ENCODE measurements around the gene MYRIP. TPM values are rescaled to one million over a fixed set of nuclear protein-coding genes. Genes with fewer than 3 reads are reported as not detected.

The MYRIP gene
- total and polyA plus RNA-seq, 7 experiments from 2014 or later: not detected

DNA sequence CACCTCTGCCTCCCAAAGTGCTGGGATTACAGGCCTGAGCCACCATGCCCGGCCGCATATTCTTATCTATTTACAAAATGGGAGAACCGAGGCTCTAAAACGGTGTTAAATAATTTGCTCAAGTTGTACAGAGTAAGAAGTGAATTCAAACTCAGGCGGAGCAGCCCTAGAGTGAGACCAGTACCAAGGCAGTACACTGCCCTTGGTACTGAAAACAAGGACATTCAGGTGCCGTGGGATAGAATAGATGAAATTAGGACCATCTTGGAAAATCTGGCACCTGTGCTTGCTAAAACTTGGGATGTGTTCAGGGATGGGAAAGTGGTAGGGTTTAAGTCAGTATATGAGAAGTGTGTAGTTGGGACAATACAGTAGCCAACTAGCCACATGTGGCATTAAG lies 100.7 kb downstream of the MYRIP start:
- DNase-seq (no peak), ATAC-seq (no peak)
- intact Hi-C loops (cut with micrococcal nuclease): no loop called here
- H3K36me3 Mint-ChIP-seq: no peaks in the 10 kb centered on the region
- H3K9me3 Mint-ChIP-seq: no peaks in the 10 kb centered on the region
- Histone ChIP-seq H3K27me3 (ENCODE audit: control insufficient read depth in 2 of 2, insufficient read depth in 2 of 2, low read length in 2 of 2) (no peaks in the 10 kb centered on the region), H3K9me3 (ENCODE audit: control insufficient read depth in 2 of 3, low read length in 3 of 3) (no peaks in the 10 kb centered on the region), H3K4me1 (ENCODE audit: control insufficient read depth in 2 of 2, insufficient read depth in 2 of 2, low read length in 2 of 2) (no peaks in the 10 kb centered on the region), H3K36me3 (ENCODE audit: control insufficient read depth in 2 of 3, insufficient read depth in 3 of 3, low read length in 3 of 3) (no peaks in the 10 kb centered on the region), H3K4me3 (ENCODE audit: low read length) (no peak overlapping the region), H3K27ac (ENCODE audit: low read depth, low read length) (no peak overlapping the region)
- H3K4me3 Mint-ChIP-seq: no peak overlapping the region
- POLR2A ChIA-PET: no interaction called here
- CTCF ChIA-PET: no interaction called here
- H3K4me1 Mint-ChIP-seq: no peaks in the 10 kb centered on the region
- peaks cover 0 to 19% (median 4%) of the 10 kb centered on the region in 5 donors for H3K27me3 Mint-ChIP-seq
- H3K27ac Mint-ChIP-seq: no peak overlapping the region

DNA sequence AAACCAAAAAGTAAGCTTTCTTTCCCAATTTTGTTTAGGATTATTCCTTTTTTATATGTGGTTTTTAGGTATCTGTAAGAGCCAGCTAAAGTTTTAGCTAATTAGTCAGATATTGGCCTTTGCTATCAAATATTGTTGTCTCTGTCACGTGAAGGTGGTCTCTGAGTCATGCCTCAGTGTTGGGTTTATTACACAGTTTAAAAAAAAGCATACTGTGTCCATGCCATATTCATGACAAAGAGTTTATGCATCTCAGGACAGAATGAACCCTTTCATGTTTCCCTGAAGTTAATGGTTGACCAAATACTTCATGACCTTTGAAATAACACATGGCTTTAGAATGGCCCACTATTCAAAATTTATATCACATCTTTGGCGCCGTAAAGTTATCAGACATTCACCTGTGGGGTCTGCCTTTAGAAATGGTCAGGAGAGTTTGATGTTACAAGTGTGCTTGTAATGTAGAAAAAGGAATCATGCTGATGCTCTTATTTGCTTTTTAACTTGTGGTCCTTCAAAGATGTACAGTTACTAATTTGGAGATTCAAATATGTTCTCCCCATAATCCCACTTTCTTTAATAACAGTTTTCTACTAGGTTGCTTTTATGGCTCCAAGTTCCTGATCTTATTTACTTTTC lies 101.5 kb downstream of the MYRIP start:
- Mint-ChIP-seq H3K27ac (no peak overlapping the region), H3K27me3 (peaks cover 0 to 19% (median 4%) of the 10 kb centered on the region in 5 donors)
- CTCF ChIA-PET: no interaction called here

DNA sequence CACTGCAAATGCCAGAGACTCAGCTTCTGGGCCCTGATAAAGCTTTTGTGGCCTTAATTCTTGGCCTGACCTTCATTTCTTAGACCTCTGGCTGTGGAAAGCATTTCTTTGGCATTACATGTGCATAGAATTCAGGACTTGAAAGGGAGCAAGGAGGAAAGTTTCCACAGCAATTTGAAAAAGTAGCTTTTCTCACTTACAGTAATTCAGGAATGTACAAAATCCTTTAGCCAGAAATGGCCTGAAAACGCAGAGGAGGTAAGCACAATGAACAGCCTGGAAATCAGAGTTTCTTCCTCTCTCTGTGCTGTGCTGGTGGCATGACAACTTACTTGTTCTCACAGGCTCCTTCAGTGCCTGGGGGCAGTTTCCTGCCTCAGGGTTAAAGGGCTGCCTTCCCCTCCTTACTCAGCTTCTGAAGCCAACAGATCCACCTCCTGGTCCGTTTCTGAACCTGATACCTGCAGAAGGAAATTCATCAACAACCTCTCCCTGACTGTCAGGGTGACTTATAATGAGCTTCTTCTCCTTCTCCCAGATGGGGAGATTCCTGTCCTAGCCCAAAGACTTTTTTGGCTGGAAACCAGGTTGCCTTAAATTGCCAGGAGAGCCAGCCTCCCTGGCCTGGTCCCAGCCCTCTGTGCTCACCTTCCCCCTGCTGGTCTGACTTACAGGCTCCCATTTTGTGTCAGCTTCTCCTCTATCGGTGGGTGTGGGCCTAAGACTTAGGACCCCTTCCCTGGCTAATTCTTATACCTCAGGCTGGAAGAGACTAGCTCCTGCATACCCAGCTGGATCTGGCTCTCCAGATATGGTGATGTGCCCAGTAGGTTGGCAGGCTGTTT lies 102.3 kb downstream of the MYRIP start:
- Mint-ChIP-seq H3K27ac (no peak overlapping the region), H3K9me3 (no peaks in the 10 kb centered on the region), H3K36me3 (no peaks in the 10 kb centered on the region), H3K27me3 (peaks cover 0 to 25% (median 4%) of the 10 kb centered on the region in 5 donors), H3K4me1 (no peaks in the 10 kb centered on the region), H3K4me3 (no peak overlapping the region)
- Histone ChIP-seq H3K36me3 (ENCODE audit: control insufficient read depth in 2 of 3, insufficient read depth in 3 of 3, low read length in 3 of 3) (no peaks in the 10 kb centered on the region), H3K27me3 (ENCODE audit: control insufficient read depth in 2 of 2, insufficient read depth in 2 of 2, low read length in 2 of 2) (no peaks in the 10 kb centered on the region), H3K9me3 (ENCODE audit: control insufficient read depth in 2 of 3, low read length in 3 of 3) (no peaks in the 10 kb centered on the region), H3K4me1 (ENCODE audit: control insufficient read depth in 2 of 2, insufficient read depth in 2 of 2, low read length in 2 of 2) (no peaks in the 10 kb centered on the region), H3K4me3 (ENCODE audit: low read length) (no peak overlapping the region), H3K27ac (ENCODE audit: low read depth, low read length) (no peak overlapping the region)
- DNase-seq: no peak
- CTCF ChIA-PET: no interaction called here
- intact Hi-C loops (cut with micrococcal nuclease): no loop called here
- POLR2A ChIA-PET: no interaction called here
- ATAC-seq: no peak

More for the DNA sequence above, 101.5 kb downstream of the MYRIP start:
- no peaks in the 10 kb centered on the region for H3K9me3 Mint-ChIP-seq
- POLR2A ChIA-PET: no interaction called here
- H3K4me1 Mint-ChIP-seq: no peaks in the 10 kb centered on the region
- Histone ChIP-seq H3K9me3 (ENCODE audit: control insufficient read depth in 2 of 3, low read length in 3 of 3) (no peaks in the 10 kb centered on the region), H3K36me3 (ENCODE audit: control insufficient read depth in 2 of 3, insufficient read depth in 3 of 3, low read length in 3 of 3) (no peaks in the 10 kb centered on the region), H3K4me1 (ENCODE audit: control insufficient read depth in 2 of 2, insufficient read depth in 2 of 2, low read length in 2 of 2) (no peaks in the 10 kb centered on the region), H3K27me3 (ENCODE audit: control insufficient read depth in 2 of 2, insufficient read depth in 2 of 2, low read length in 2 of 2) (no peaks in the 10 kb centered on the region), H3K27ac (ENCODE audit: low read depth, low read length) (no peak overlapping the region), H3K4me3 (ENCODE audit: low read length) (no peak overlapping the region)
- no peaks in the 10 kb centered on the region for H3K36me3 Mint-ChIP-seq
- no peak overlapping the region for H3K4me3 Mint-ChIP-seq
- no peak for DNase-seq
- no peak for ATAC-seq
- intact Hi-C loops (cut with micrococcal nuclease): no loop called here

DNA sequence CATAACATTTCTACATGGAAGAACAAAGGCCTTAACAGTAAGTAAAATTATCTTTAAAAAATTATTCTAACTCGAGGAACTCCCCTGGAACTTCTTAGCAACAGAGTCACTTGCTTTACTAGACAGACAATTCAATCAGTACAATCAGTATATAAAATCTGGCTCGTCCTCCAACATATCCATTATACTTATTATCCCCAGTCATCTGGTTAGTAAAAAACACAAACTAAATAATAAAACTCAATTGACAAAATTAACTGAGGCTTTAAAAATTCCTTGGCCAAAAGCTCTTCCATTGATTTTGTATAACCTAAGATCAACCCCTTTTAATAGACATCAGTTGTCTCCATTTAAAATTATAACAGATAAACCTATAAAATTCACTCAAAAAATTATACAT lies 105.6 kb downstream of the MYRIP start:
- no peaks in the 10 kb centered on the region for H3K4me1 Mint-ChIP-seq
- no peaks in the 10 kb centered on the region for H3K36me3 Mint-ChIP-seq

DNA sequence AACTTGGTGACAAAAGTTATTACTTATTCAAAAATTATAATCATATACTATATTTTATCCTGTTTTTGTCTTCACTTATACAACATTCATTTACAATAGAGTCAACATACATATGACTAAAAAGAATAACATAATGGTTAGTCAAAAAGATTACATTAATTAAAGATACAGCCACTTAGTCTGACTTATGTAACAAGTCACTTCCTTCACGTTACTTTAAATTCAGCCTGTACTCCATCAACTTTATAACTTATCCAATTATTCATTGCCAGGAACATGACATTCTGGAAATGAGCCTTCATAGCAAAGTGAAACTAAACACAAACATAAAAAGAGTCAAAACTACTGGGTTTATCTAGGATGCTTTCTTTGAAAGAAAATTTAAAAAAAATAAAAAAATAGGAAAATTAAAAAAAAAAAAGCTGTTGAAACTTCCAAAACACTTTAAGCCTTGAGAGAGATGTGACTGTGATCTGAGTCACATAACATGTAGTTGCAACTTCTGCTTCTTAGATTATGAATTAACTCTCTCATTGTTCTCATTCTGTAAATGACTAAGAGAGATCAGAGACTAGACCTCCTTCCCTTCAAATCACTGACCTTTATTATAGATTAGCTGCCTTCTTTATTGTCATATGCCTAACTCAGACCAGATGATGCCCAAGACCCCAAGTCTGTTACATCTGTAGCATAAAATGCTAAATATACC lies 107.8 kb downstream of the MYRIP start:
- intact Hi-C loops (cut with micrococcal nuclease): no loop called here
- H3K36me3 Mint-ChIP-seq: no peaks in the 10 kb centered on the region
- no peak overlapping the region for H3K4me3 Mint-ChIP-seq
- H3K4me1 Mint-ChIP-seq: no peaks in the 10 kb centered on the region
- H3K27me3 Mint-ChIP-seq: peaks cover 0 to 14% (median 0%) of the 10 kb centered on the region in 5 donors
- no peaks in the 10 kb centered on the region for H3K9me3 ChIP-seq (ENCODE audit: control insufficient read depth in 2 of 3, low read length in 3 of 3)
- ChIA-PET CTCF (no interaction called here), POLR2A (no interaction called here)
- H3K27ac ChIP-seq (ENCODE audit: low read depth, low read length): no peak overlapping the region
- ATAC-seq (no peak), DNase-seq (no peak)
- no peaks in the 10 kb centered on the region for H3K36me3 ChIP-seq (ENCODE audit: control insufficient read depth in 2 of 3, insufficient read depth in 3 of 3, low read length in 3 of 3)
- no peaks in the 10 kb centered on the region for H3K9me3 Mint-ChIP-seq
- no peak overlapping the region for H3K4me3 ChIP-seq (ENCODE audit: low read length)
- H3K27me3 ChIP-seq (ENCODE audit: control insufficient read depth in 2 of 2, insufficient read depth in 2 of 2, low read length in 2 of 2): no peaks in the 10 kb centered on the region
- H3K27ac Mint-ChIP-seq: no peak overlapping the region
- no peaks in the 10 kb centered on the region for H3K4me1 ChIP-seq (ENCODE audit: control insufficient read depth in 2 of 2, insufficient read depth in 2 of 2, low read length in 2 of 2)

More for the DNA sequence above, 105.6 kb downstream of the MYRIP start:
- H3K27ac ChIP-seq (ENCODE audit: low read depth, low read length): no peak overlapping the region
- ChIA-PET POLR2A (no interaction called here), CTCF (no interaction called here)
- ATAC-seq: no peak
- H3K4me3 Mint-ChIP-seq: no peak overlapping the region
- H3K9me3 ChIP-seq (ENCODE audit: control insufficient read depth in 2 of 3, low read length in 3 of 3): no peaks in the 10 kb centered on the region
- H3K4me3 ChIP-seq (ENCODE audit: low read length): no peak overlapping the region
- H3K27ac Mint-ChIP-seq: no peak overlapping the region
- intact Hi-C loops (cut with micrococcal nuclease): no loop called here
- H3K4me1 ChIP-seq (ENCODE audit: control insufficient read depth in 2 of 2, insufficient read depth in 2 of 2, low read length in 2 of 2): no peaks in the 10 kb centered on the region
- no peaks in the 10 kb centered on the region for H3K27me3 ChIP-seq (ENCODE audit: control insufficient read depth in 2 of 2, insufficient read depth in 2 of 2, low read length in 2 of 2)
- H3K27me3 Mint-ChIP-seq: peaks cover 0 to 14% (median 0%) of the 10 kb centered on the region in 5 donors
- no peak for DNase-seq
- H3K9me3 Mint-ChIP-seq: no peaks in the 10 kb centered on the region
- H3K36me3 ChIP-seq (ENCODE audit: control insufficient read depth in 2 of 3, insufficient read depth in 3 of 3, low read length in 3 of 3): no peaks in the 10 kb centered on the region

DNA sequence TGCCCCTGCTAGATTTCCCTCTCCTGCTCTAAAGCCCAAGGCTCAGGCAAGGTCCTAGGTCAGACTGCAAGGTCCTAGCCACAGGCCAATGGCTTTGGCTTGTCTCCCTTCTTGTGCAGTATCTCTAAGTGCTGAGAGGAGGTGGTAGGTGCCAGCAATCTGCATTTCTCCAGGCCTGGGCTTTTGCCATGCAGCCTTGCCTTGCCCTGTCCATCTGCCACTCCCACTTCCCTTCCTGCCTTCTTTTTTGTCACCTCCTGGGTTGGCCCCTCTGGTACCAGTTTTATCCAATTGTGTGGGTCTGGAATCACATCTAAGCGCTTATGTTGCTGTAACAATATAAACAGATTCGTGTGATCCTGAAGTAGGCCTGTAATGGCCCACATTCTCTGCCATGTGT lies 109.9 kb downstream of the MYRIP start:
- ChIA-PET CTCF (no interaction called here), POLR2A (no interaction called here)
- H3K36me3 ChIP-seq (ENCODE audit: control insufficient read depth in 2 of 3, insufficient read depth in 3 of 3, low read length in 3 of 3): no peaks in the 10 kb centered on the region
- Mint-ChIP-seq H3K36me3 (no peaks in the 10 kb centered on the region), H3K4me3 (no peak overlapping the region), H3K27ac (no peak overlapping the region), H3K4me1 (no peaks in the 10 kb centered on the region), H3K9me3 (peaks cover 0 to 8% (median 2%) of the 10 kb centered on the region in 11 donors), H3K27me3 (peaks cover 0 to 10% (median 0%) of the 10 kb centered on the region in 5 donors)
- no peak for DNase-seq
- H3K27ac ChIP-seq (ENCODE audit: low read depth, low read length): no peak overlapping the region
- no peaks in the 10 kb centered on the region for H3K9me3 ChIP-seq (ENCODE audit: control insufficient read depth in 2 of 3, low read length in 3 of 3)
- H3K4me1 ChIP-seq (ENCODE audit: control insufficient read depth in 2 of 2, insufficient read depth in 2 of 2, low read length in 2 of 2): no peaks in the 10 kb centered on the region
- no peak overlapping the region for H3K4me3 ChIP-seq (ENCODE audit: low read length)
- intact Hi-C loops (cut with micrococcal nuclease): no loop called here
- H3K27me3 ChIP-seq (ENCODE audit: control insufficient read depth in 2 of 2, insufficient read depth in 2 of 2, low read length in 2 of 2): no peaks in the 10 kb centered on the region
- no peak for ATAC-seq
